Measurements from ENCODE around the gene LRGUK. TPM values are rescaled to one million over a fixed set of nuclear protein-coding genes. Genes with fewer than 3 reads are reported as not detected.

The LRGUK gene
- total and polyA plus RNA-seq, 8 donors: 0.43 to 1.6 (median 0.90) TPM

- DNase-seq (no peak), ATAC-seq (no peak), FAIRE-seq (no peak)
- Histone ChIP-seq H3K9me3 (no peaks in the 10 kb centered on the region), H3K4me3 (no peak overlapping the region), H3K36me3 (no peaks in the 10 kb centered on the region), H3K27ac (no peak overlapping the region), H3K27me3 (no peaks in the 10 kb centered on the region), H3K4me1 (no peaks in the 10 kb centered on the region)
- 75 to 87% methylated on average over 4 of the region's 4 CpGs for WGBS, 2 donors
- no peak for TF ChIP-seq CTCF (IDR thresholded peaks at IDR 0.05)
- intact Hi-C loops (cut with DNase I): no loop called here
These were observed 107.1 kb downstream of the LRGUK start for GRCh38 chr7:134234216-134234615.

GRCh38 chr7:134245253-134245652 is 118.1 kb downstream of the LRGUK start:
- no peak for TF ChIP-seq CTCF (IDR thresholded peaks at IDR 0.05)
- Histone ChIP-seq H3K9me3 (no peaks in the 10 kb centered on the region), H3K36me3 (no peaks in the 10 kb centered on the region), H3K27me3 (no peaks in the 10 kb centered on the region), H3K4me3 (no peak overlapping the region), H3K27ac (no peak overlapping the region), H3K4me1 (no peaks in the 10 kb centered on the region)
- ATAC-seq (no peak), DNase-seq (no peak), FAIRE-seq (no peak)
- intact Hi-C loops (cut with DNase I): no loop called here
- 92 to 93% methylated on average over 2 of the region's 2 CpGs for WGBS, 2 donors

GRCh38 chr7:134246347-134246746 is 119.2 kb downstream of the LRGUK start:
- intact Hi-C loops (cut with DNase I): no loop called here
- no peaks in the 10 kb centered on the region for H3K36me3 ChIP-seq
- no peaks in the 10 kb centered on the region for H3K4me1 ChIP-seq
- no peaks in the 10 kb centered on the region for H3K9me3 ChIP-seq
- H3K27ac ChIP-seq: no peak overlapping the region
- ATAC-seq (no peak), DNase-seq (no peak), FAIRE-seq (no peak)
- TF ChIP-seq CTCF (IDR thresholded peaks at IDR 0.05): no peak
- H3K27me3 ChIP-seq: no peaks in the 10 kb centered on the region
- H3K4me3 ChIP-seq: no peak overlapping the region
- WGBS, 2 donors: 60 to 64% methylated on average over 3 of the region's 3 CpGs

GRCh38 chr7:134246761-134247160 is 119.6 kb downstream of the LRGUK start:
- H3K4me3 ChIP-seq: no peak overlapping the region
- FAIRE-seq (no peak), ATAC-seq (no peak), DNase-seq (no peak)
- no peaks in the 10 kb centered on the region for H3K27me3 ChIP-seq
- no peaks in the 10 kb centered on the region for H3K36me3 ChIP-seq
- 80 to 94% methylated on average over 2 of the region's 2 CpGs for WGBS, 2 donors
- H3K9me3 ChIP-seq: no peaks in the 10 kb centered on the region
- no peak overlapping the region for H3K27ac ChIP-seq
- H3K4me1 ChIP-seq: no peaks in the 10 kb centered on the region
- intact Hi-C loops (cut with DNase I): no loop called here
- no peak for TF ChIP-seq CTCF (IDR thresholded peaks at IDR 0.05)

- Histone ChIP-seq H3K4me3 (no peak overlapping the region), H3K4me1 (no peaks in the 10 kb centered on the region), H3K36me3 (no peaks in the 10 kb centered on the region), H3K27ac (no peak overlapping the region), H3K27me3 (no peaks in the 10 kb centered on the region), H3K9me3 (no peaks in the 10 kb centered on the region)
- intact Hi-C loops (cut with DNase I): no loop called here
- DNase-seq: no peak
- TF ChIP-seq CTCF (IDR thresholded peaks at IDR 0.05): no peak
- FAIRE-seq: no peak
- 77 to 89% methylated on average over 3 of the region's 3 CpGs for WGBS, 2 donors
- ATAC-seq: no peak
These were observed 121.1 kb downstream of the LRGUK start for GRCh38 chr7:134248196-134248595.
